ENCODE data around the gene CD1E. TPM values are rescaled to one million over a fixed set of nuclear protein-coding genes. Genes with fewer than 3 reads are reported as not detected.

The CD1E gene
- total RNA-seq, 2 donors from 2014 or later, result 0.78 TPM; not detected in 1

- Histone ChIP-seq H3K27ac (no peak overlapping the region), H3K36me3 (replicated peaks in 1 of 2; ENCODE audit: insufficient read depth in 1 of 2, low read depth in 2 of 2) (no peaks in the 10 kb centered on the region), H3K27me3 (no peaks in the 10 kb centered on the region), H3K4me1 (no peaks in the 10 kb centered on the region), H3K4me3 (no peak overlapping the region), H3K9me3 (no peaks in the 10 kb centered on the region)
- intact Hi-C loops (cut with DNase I), result no loop called here
- 24 to 26% methylated on average over 1 of the region's 1 CpG for WGBS, 2 donors
- DNase-seq (no peak), ATAC-seq (no peak)
- no peak for TF ChIP-seq CTCF (IDR thresholded peaks at IDR 0.05)
- no peak for TF ChIP-seq POLR2A (IDR thresholded peaks at IDR 0.05)
These were observed 36.6 kb downstream of the CD1E start for GRCh38 chr1:158390331-158390730.

GRCh38 chr1:158391099-158391498, 37.4 kb downstream of the CD1E start:
- H3K9me3 ChIP-seq, result no peaks in the 10 kb centered on the region
- H3K27ac ChIP-seq, result no peak overlapping the region
- ATAC-seq, result no peak
- intact Hi-C loops (cut with DNase I), result no loop called here
- no peak for DNase-seq
- no peaks in the 10 kb centered on the region for H3K27me3 ChIP-seq
- no peak for TF ChIP-seq POLR2A (IDR thresholded peaks at IDR 0.05)
- no peak for TF ChIP-seq CTCF (IDR thresholded peaks at IDR 0.05)
- no peaks in the 10 kb centered on the region for H3K4me1 ChIP-seq
- H3K36me3 ChIP-seq (replicated peaks in 1 of 2; ENCODE audit: insufficient read depth in 1 of 2, low read depth in 2 of 2), result no peaks in the 10 kb centered on the region
- H3K4me3 ChIP-seq, result no peak overlapping the region

GRCh38 chr1:158393476-158393875, 39.8 kb downstream of the CD1E start:
- intact Hi-C loops (cut with DNase I), result no loop called here
- Histone ChIP-seq H3K9me3 (no peaks in the 10 kb centered on the region), H3K27ac (no peak overlapping the region), H3K27me3 (no peaks in the 10 kb centered on the region), H3K4me1 (no peaks in the 10 kb centered on the region), H3K4me3 (no peak overlapping the region), H3K36me3 (replicated peaks in 1 of 2; ENCODE audit: insufficient read depth in 1 of 2, low read depth in 2 of 2) (no peaks in the 10 kb centered on the region)
- DNase-seq (no peak), ATAC-seq (no peak)
- 79 to 85% methylated on average over 5 of the region's 5 CpGs for WGBS, 2 donors
- TF ChIP-seq POLR2A (IDR thresholded peaks at IDR 0.05) (no peak), CTCF (IDR thresholded peaks at IDR 0.05) (no peak)

GRCh38 chr1:158396646-158397045, 43.0 kb downstream of the CD1E start:
- DNase-seq (no peak), ATAC-seq (no peak)
- Histone ChIP-seq H3K9me3 (no peaks in the 10 kb centered on the region), H3K27ac (no peak overlapping the region), H3K4me3 (no peak overlapping the region), H3K4me1 (no peaks in the 10 kb centered on the region), H3K36me3 (replicated peaks in 1 of 2; ENCODE audit: insufficient read depth in 1 of 2, low read depth in 2 of 2) (no peaks in the 10 kb centered on the region), H3K27me3 (no peaks in the 10 kb centered on the region)
- TF ChIP-seq CTCF (IDR thresholded peaks at IDR 0.05), result no peak
- no peak for TF ChIP-seq POLR2A (IDR thresholded peaks at IDR 0.05)
- 64 to 70% methylated on average over 3 of the region's 3 CpGs for WGBS, 2 donors
- intact Hi-C loops (cut with DNase I), result no loop called here

GRCh38 chr1:158398818-158399514, 45.3 kb downstream of the CD1E start, which contains the start of gene OR10T2:
Gene OR10T2 (minus strand): TSS chr1:158399466. CDS start chr1:158399466, 0 bp downstream.
- Histone ChIP-seq H3K27me3 (no peaks in the 10 kb centered on the region), H3K27ac (no peak within 1 kb of the TSS), H3K9me3 (no peaks in the 10 kb centered on the region), H3K4me1 (no peaks in the 10 kb centered on the region), H3K4me3 (no peak within 1 kb of the TSS), H3K36me3 (replicated peaks in 1 of 2; ENCODE audit: insufficient read depth in 1 of 2, low read depth in 2 of 2) (no peaks in the 10 kb centered on the region)
- WGBS, 2 donors, result 55 to 61% methylated on average over 5 of the region's 5 CpGs
- no peak for TF ChIP-seq POLR2A (IDR thresholded peaks at IDR 0.05)
- TF ChIP-seq CTCF (IDR thresholded peaks at IDR 0.05), result no peak
- ATAC-seq (no peak), DNase-seq (no peak)
- intact Hi-C loops (cut with DNase I), result no loop called here

Measured in body of pancreas (tissue), 4 donors.